ENCODE results near the gene RALGAPA1. TPM values are rescaled to one million over a fixed set of nuclear protein-coding genes. Genes with fewer than 3 reads are reported as not detected.
"Not testable (repeated sequence)": the region's sequence is repeated elsewhere in the genome, so short reads cannot be mapped to it uniquely, and the experiment has no call there.

RALGAPA1 gene
- total and polyA plus RNA-seq, 9 of the 15 experiments (the other 6 are each of a cell fraction or from before 2014, with no cell fraction given) = 2.5 to 16.3 (median 6.2) TPM

DNA sequence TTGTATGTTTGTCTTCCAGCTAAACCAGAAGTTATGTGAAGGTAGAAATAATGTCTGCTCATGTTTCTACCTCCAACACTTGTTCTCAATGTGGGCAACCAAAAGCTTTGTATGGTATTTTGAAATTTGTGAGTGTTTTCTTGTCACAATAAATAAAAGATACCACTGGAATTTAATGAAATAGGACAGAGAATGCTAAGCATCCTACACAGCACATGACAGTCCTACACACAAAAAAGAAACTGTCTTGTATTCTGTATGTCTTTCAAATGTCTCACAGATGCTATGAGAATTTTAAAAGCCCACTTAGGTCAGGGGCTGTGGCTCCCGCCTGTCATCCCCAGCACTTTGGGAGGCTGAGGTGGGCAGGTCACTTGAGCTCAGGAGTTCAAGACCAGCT, 68.9 kb downstream of the RALGAPA1 start:
- TF ChIP-seq KAT7 (CRISPR knock-in tag; IDR thresholded peaks at IDR 0.05; ENCODE audit: borderline replicate concordance) (no peak), ASH1L (IDR thresholded peaks at IDR 0.05; ENCODE audit: borderline replicate concordance, low read depth, partially characterized antibody) (no peak)
- no peak for DNase-seq (ENCODE audit: extremely low read depth in 1 of 4, low spot score in 3 of 4)
- Histone ChIP-seq H3K4me2 (ENCODE audit: insufficient read depth, low read length) (no peak overlapping the region), H3K9me3 (replicated peaks; ENCODE audit: control insufficient read depth, insufficient read depth, low read depth, low read length) (no peaks in the 10 kb centered on the region), H3K4me1 (replicated peaks in 1 of 2; ENCODE audit: control insufficient read depth in 2 of 2, insufficient read depth in 2 of 2, low read length in 2 of 2) (no peaks in the 10 kb centered on the region), H4K20me1 (replicated peaks; ENCODE audit: control insufficient read depth, insufficient read depth, low read length) (no peaks in the 10 kb centered on the region), H3K4me3 (no peak overlapping the region), H3K27me3 (ENCODE audit: control insufficient read depth in 2 of 2, insufficient read depth in 2 of 2, low read length in 2 of 2) (no peaks in the 10 kb centered on the region), H2AFZ (ENCODE audit: low read depth, low read length) (no peak overlapping the region), H3K9ac (ENCODE audit: insufficient read depth in 1 of 2, low read depth in 2 of 2, low read length in 2 of 2) (no peak overlapping the region), H3K9me1 (ENCODE audit: control insufficient read depth, insufficient read depth, low read length) (no peaks in the 10 kb centered on the region), H3K36me3 (ENCODE audit: control insufficient read depth, insufficient read depth, low read length) (no peaks in the 10 kb centered on the region), H3K79me2 (ENCODE audit: control insufficient read depth, insufficient read depth, low read length) (no peaks in the 10 kb centered on the region), H3K27ac (ENCODE audit: extremely low read depth, low read depth, low read length) (no peak overlapping the region)
- ChIA-PET CTCF (ENCODE audit: low intra/inter-chr PET ratio) (no interaction called here), POLR2A (no interaction called here)
- ATAC-seq = no peak
- no peak for FAIRE-seq
- 63% methylated on average over 1 of the region's 1 CpG for WGBS (ENCODE audit: insufficient coverage, low coverage, missing lambda C conversion rate)
- BruUV-seq (replicated peaks) = no TSS peak
- in situ Hi-C loops (cut with MboI) (no loop called here), intact Hi-C loops (cut with micrococcal nuclease) (no loop called here)

DNA sequence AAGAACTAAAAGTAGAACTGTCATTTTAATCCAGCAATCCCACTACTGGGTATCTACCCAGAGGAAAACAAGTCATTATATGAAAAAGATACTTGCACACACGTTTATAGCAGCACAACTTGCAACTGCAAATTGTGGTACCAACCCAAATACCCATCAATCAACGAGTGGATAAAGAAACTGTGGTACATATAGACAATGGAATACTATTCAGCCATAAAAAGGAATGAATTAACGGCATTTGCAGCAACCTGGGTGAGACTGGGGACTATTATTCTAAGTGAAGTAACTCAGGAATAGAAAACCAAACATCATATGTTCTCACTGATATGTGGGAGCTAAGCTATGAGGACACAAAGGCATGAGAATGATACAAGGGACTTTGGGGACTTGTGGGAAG, 73.9 kb downstream of the RALGAPA1 start:
- POLR2A ChIA-PET; H3K4me2 ChIP-seq (ENCODE audit: insufficient read depth, low read length); H3K4me3 ChIP-seq; H3K4me1 ChIP-seq (replicated peaks in 1 of 2; ENCODE audit: control insufficient read depth in 2 of 2, insufficient read depth in 2 of 2, low read length in 2 of 2); ATAC-seq; BruUV-seq (replicated peaks); H3K9me3 ChIP-seq (replicated peaks; ENCODE audit: control insufficient read depth, insufficient read depth, low read depth, low read length); intact Hi-C loops (cut with micrococcal nuclease); H2AFZ ChIP-seq (ENCODE audit: low read depth, low read length); FAIRE-seq; CTCF ChIA-PET (ENCODE audit: low intra/inter-chr PET ratio); H4K20me1 ChIP-seq (replicated peaks; ENCODE audit: control insufficient read depth, insufficient read depth, low read length); H3K79me2 ChIP-seq (ENCODE audit: control insufficient read depth, insufficient read depth, low read length); H3K9me1 ChIP-seq (ENCODE audit: control insufficient read depth, insufficient read depth, low read length); in situ Hi-C loops (cut with MboI); H3K27me3 ChIP-seq (ENCODE audit: control insufficient read depth in 2 of 2, insufficient read depth in 2 of 2, low read length in 2 of 2); H3K27ac ChIP-seq (ENCODE audit: extremely low read depth, low read depth, low read length); DNase-seq (ENCODE audit: extremely low read depth in 1 of 4, low spot score in 3 of 4); H3K9ac ChIP-seq (ENCODE audit: insufficient read depth in 1 of 2, low read depth in 2 of 2, low read length in 2 of 2); H3K36me3 ChIP-seq (ENCODE audit: control insufficient read depth, insufficient read depth, low read length): not testable (repeated sequence)
- 18% methylated on average over 3 of the region's 3 CpGs for WGBS (ENCODE audit: insufficient coverage, low coverage, missing lambda C conversion rate)

DNA sequence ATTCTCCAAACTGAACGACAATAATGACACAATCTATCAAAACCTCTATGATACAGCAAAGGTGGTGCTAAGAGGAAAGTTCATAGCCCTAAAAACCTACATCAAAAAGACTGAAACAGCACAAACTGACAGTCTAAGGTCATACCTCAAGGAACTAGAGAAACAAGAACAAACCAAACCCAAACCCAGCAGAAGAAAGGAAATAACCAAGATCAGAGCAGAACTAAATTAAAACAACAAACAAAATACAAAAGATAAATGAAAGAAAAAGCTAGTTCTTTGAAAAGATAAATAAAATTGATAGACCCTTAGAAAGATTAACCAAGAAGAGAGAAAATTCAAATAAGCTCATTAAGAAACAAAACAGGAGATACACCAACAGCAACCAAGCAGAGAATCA, 75.6 kb downstream of the RALGAPA1 start:
- ATAC-seq; H3K27me3 ChIP-seq (ENCODE audit: control insufficient read depth in 2 of 2, insufficient read depth in 2 of 2, low read length in 2 of 2); H3K36me3 ChIP-seq (ENCODE audit: control insufficient read depth, insufficient read depth, low read length); H3K4me2 ChIP-seq (ENCODE audit: insufficient read depth, low read length); in situ Hi-C loops (cut with MboI); CTCF ChIA-PET (ENCODE audit: low intra/inter-chr PET ratio); H3K9me3 ChIP-seq (replicated peaks; ENCODE audit: control insufficient read depth, insufficient read depth, low read depth, low read length); H4K20me1 ChIP-seq (replicated peaks; ENCODE audit: control insufficient read depth, insufficient read depth, low read length); BruUV-seq (replicated peaks); H3K79me2 ChIP-seq (ENCODE audit: control insufficient read depth, insufficient read depth, low read length); POLR2A ChIA-PET; DNase-seq (ENCODE audit: extremely low read depth in 1 of 4, low spot score in 3 of 4); intact Hi-C loops (cut with micrococcal nuclease); H2AFZ ChIP-seq (ENCODE audit: low read depth, low read length); H3K4me1 ChIP-seq (replicated peaks in 1 of 2; ENCODE audit: control insufficient read depth in 2 of 2, insufficient read depth in 2 of 2, low read length in 2 of 2); H3K9ac ChIP-seq (ENCODE audit: insufficient read depth in 1 of 2, low read depth in 2 of 2, low read length in 2 of 2); H3K27ac ChIP-seq (ENCODE audit: extremely low read depth, low read depth, low read length); H3K9me1 ChIP-seq (ENCODE audit: control insufficient read depth, insufficient read depth, low read length); H3K4me3 ChIP-seq; FAIRE-seq: not testable (repeated sequence)
- 20% methylated on average over 1 of the region's 1 CpG for WGBS (ENCODE audit: insufficient coverage, low coverage, missing lambda C conversion rate)

Data from K562 (cell line).